GM12878 (cell line): ENCODE results near the gene DLK2. TPM values are rescaled to one million over a fixed set of nuclear protein-coding genes. Genes with fewer than 3 reads are reported as not detected.

ENCODE experiments used
- ATAC-seq: fragments of 200-7000 bp; cut with Tn5 transposase; 3 replicates; pipeline ENCODE4 v1.9.1; 2020; ENCODE audit warnings: mild to moderate bottlenecking, moderate library complexity
- BruUV-seq: library from RNA; stranded (reverse); fragments of 400-500 nt; replicated peaks from 2 replicates; lab custom pipeline; 2021; lab: Mats Ljungman, UMichigan
- CTCF ChIA-PET: fragments of 300-600 bp; sonication (Branson Sonifier 250); formaldehyde crosslinking; extraction: SDS; loops from one replicate; lab custom pipeline; 2021; ENCODE audit warnings: inconsistent platforms; lab: Yijun Ruan, JAX
- POLR2A ChIA-PET: fragments of 350-600 bp; formaldehyde crosslinking; extraction: SDS; loops from one replicate; lab custom pipeline; 2021; ENCODE audit warnings: inconsistent platforms; lab: Charles Lee
- RAD21 ChIA-PET: fragments of 300-600 bp; sonication (Branson Sonifier 250); formaldehyde crosslinking; loops from one replicate; lab custom pipeline; 2023; ENCODE audit warnings: antibody characterized with exemption; ENCODE audit not compliant: unreplicated experiment; lab: Charles Lee
- SMC1A ChIA-PET: fragments of 300-600 bp; sonication (Branson Sonifier 250); formaldehyde crosslinking; loops from one replicate; lab custom pipeline; 2023; ENCODE audit not compliant: unreplicated experiment, uncharacterized antibody; lab: Charles Lee
- DNase-seq: peaks from one replicate; pipeline ENCODE4 v3.0.0-alpha.2; 2011; ENCODE audit warnings: low read depth, low spot score
- FAIRE-seq: peaks from 3 replicates; lab custom pipeline; 2011; peaks lifted over from hg19 to GRCh38; lab: Jason Lieb, UNC
- H2AFZ ChIP-seq: 2 replicates; pipeline ENCODE4 v1.6.0; 2011; ENCODE audit warnings: low read depth, low read length, control low read depth; ENCODE audit not compliant: control insufficient read depth
- H3K27ac ChIP-seq: 2 replicates; pipeline ENCODE4 v1.5.1; 2011; ENCODE audit warnings: control low read depth; ENCODE audit not compliant: control insufficient read depth, insufficient read depth
- H3K27me3 ChIP-seq, 2 experiments: replicated peaks in 1 of 2; 2 replicates each; pipeline versions ENCODE4 v1.6.0 to v1.6.1; 2011; ENCODE audit warnings: low read length in 1 of 2; ENCODE audit not compliant: control insufficient read depth in 2 of 2, insufficient read depth in 2 of 2
- H3K36me3 ChIP-seq, 2 experiments: 2 replicates each; pipeline ENCODE4 v1.5.1; 2011; ENCODE audit warnings: low read length in 1 of 2; ENCODE audit not compliant: control insufficient read depth in 2 of 2, insufficient read depth in 2 of 2
- H3K4me1 ChIP-seq: 2 replicates; pipeline ENCODE4 v1.6.1; 2011; ENCODE audit warnings: mild to moderate bottlenecking, low read length, moderate library complexity, mixed read lengths; ENCODE audit not compliant: control insufficient read depth, insufficient read depth
- H3K4me2 ChIP-seq: 2 replicates; pipeline ENCODE4 v1.6.0; 2011; ENCODE audit warnings: control low read depth; ENCODE audit not compliant: control insufficient read depth, insufficient read depth
- H3K4me3 ChIP-seq: fragments of 200-600 bp; sonication (generic); 2 replicates; pipeline ENCODE4 v1.5.1; 2016
- H3K79me2 ChIP-seq: 2 replicates; pipeline ENCODE4 v1.6.0; 2011; ENCODE audit warnings: low read length; ENCODE audit not compliant: control insufficient read depth, insufficient read depth
- H3K9ac ChIP-seq: 2 replicates; pipeline ENCODE4 v1.8.0; 2011; ENCODE audit warnings: low read length, control low read depth, mixed read lengths; ENCODE audit not compliant: control insufficient read depth, insufficient read depth
- H3K9me3 ChIP-seq: replicated peaks from 3 replicates; pipeline ENCODE4 v1.5.1; 2011; ENCODE audit warnings: mild to moderate bottlenecking, low read length; ENCODE audit not compliant: control insufficient read depth, insufficient read depth
- H4K20me1 ChIP-seq: 2 replicates; pipeline ENCODE4 v1.6.0; 2011; ENCODE audit not compliant: control insufficient read depth, insufficient read depth
- DPF2 ChIP-seq: fragments of 450-650 bp; IDR thresholded peaks from 2 replicates; pipeline ENCODE4 v1.6.1; 2017; ENCODE audit warnings: mild to moderate bottlenecking
- IRF4 ChIP-seq: IDR thresholded peaks from 2 replicates; pipeline ENCODE4 v1.6.1; 2011; ENCODE audit warnings: low read depth, low read length
- NRF1 ChIP-seq: conservative IDR thresholded peaks from 2 replicates; pipeline ENCODE4 v1.6.1; 2011; ENCODE audit warnings: mild to moderate bottlenecking, low read depth, low read length, improper control_type of control experiment
- WGBS: methylation state at CpG from one replicate; pipeline ENCODE4 v1.1.6; 2016; ENCODE audit warnings: low lambda C conversion rate; ENCODE audit not compliant: insufficient replicate concordance, insufficient coverage; ENCODE audit errors: missing lambda C conversion rate; 5-methylcytosine and 5-hydroxymethylcytosine counted together
- in situ Hi-C: fragments of 300-500 bp; cut with MboI; formaldehyde crosslinking; loops from 9 replicates; pipeline ENCODE4 v1.14.3; 2018; ENCODE audit warnings: mixed read lengths
- intact Hi-C: fragments of 100-400 bp; cut with micrococcal nuclease; formaldehyde crosslinking; loops from one replicate; pipeline ENCODE4 v1.14.2; 2022; ENCODE audit not compliant: unreplicated experiment
- polyA plus RNA-seq, 11 experiments: library from polyadenylated mRNA; depleted of rRNA in 4 of 11; unstranded in 6 of 11; stranded (reverse) in 5 of 11; fragments of >200 nt; fragmentation: Nextera tagmentation in 4 of 11; fragmentation: Illumina TruSeq in 1 of 11; extraction: Ambion mirVana in 4 of 11; extraction: Trizol in 1 of 11; gene quantifications; 1 replicate in 1 of 11; 2 replicates in 10 of 11; pipeline versions ENCODE4 v1.2.1 to v1.2.3, GENCODE V29; 2011 to 2016; ENCODE audit warnings: inconsistent platforms in 2 of 11, missing spikeins in 2 of 11, low read depth in 1 of 11
- total RNA-seq, 4 experiments: library from RNA; depleted of rRNA in 3 of 4; stranded (reverse); fragments of >200 nt in 3 of 4; fragmentation: Illumina TruSeq in 1 of 4; extraction: Trizol in 1 of 4; gene quantifications; 2 replicates each; pipeline versions ENCODE4 v1.2.1 to v1.2.3, GENCODE V29; 2013 to 2021
- TF ChIP-seq, protein P1 (sequence below): IDR thresholded peaks from 2 replicates; pipeline ENCODE4 v1.6.1; 2012; ENCODE audit warnings: low read length, inconsistent platforms
- TF ChIP-seq, protein P2 (sequence below): fragments of 450-650 bp; IDR thresholded peaks from 2 replicates; pipeline ENCODE4 v1.6.1; 2016; ENCODE audit warnings: mild to moderate bottlenecking

The DLK2 gene
- total and polyA plus RNA-seq, 10 of the 15 experiments (the other 5 are each of a cell fraction or from before 2014, with no cell fraction given): 0.03 to 0.55 (median 0.38) TPM; not detected in 4

DNA sequence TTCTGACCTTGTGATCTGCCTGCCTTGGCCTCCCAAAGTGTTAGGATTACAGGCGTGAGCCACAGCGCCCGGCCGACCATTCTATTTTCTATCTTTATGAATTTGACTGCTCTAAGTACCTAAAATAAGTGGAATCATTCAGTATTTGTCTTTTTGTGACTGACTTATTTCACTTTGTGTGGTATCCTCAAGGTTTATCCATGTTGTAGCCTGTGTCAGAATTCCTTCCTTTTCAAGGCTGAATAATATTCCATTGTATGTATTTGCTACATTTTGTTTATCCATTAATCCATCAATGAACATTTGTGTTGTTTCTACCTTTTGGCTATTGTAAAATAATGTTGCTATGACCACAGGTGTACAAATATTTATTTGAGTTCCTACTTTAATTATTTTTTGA is 17.2 kb upstream of the DLK2 start:
- ATAC-seq (no peak), DNase-seq (no peak), FAIRE-seq (no peak)
- TF ChIP-seq, protein P1, sequence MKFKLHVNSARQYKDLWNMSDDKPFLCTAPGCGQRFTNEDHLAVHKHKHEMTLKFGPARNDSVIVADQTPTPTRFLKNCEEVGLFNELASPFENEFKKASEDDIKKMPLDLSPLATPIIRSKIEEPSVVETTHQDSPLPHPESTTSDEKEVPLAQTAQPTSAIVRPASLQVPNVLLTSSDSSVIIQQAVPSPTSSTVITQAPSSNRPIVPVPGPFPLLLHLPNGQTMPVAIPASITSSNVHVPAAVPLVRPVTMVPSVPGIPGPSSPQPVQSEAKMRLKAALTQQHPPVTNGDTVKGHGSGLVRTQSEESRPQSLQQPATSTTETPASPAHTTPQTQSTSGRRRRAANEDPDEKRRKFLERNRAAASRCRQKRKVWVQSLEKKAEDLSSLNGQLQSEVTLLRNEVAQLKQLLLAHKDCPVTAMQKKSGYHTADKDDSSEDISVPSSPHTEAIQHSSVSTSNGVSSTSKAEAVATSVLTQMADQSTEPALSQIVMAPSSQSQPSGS: no peak
- TF ChIP-seq IRF4 (no peak), DPF2 (no peak), NRF1 (no peak)
- TF ChIP-seq, protein P2, sequence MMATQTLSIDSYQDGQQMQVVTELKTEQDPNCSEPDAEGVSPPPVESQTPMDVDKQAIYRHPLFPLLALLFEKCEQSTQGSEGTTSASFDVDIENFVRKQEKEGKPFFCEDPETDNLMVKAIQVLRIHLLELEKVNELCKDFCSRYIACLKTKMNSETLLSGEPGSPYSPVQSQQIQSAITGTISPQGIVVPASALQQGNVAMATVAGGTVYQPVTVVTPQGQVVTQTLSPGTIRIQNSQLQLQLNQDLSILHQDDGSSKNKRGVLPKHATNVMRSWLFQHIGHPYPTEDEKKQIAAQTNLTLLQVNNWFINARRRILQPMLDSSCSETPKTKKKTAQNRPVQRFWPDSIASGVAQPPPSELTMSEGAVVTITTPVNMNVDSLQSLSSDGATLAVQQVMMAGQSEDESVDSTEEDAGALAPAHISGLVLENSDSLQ: no peak
- no peaks in the 10 kb centered on the region for H3K36me3 ChIP-seq
- no peaks in the 10 kb centered on the region for H3K9me3 ChIP-seq
- no peak overlapping the region for H3K4me2 ChIP-seq
- no peak overlapping the region for H2AFZ ChIP-seq
- WGBS: 74% methylated on average over 4 of the region's 4 CpGs
- no peak overlapping the region for H3K4me3 ChIP-seq
- ChIA-PET SMC1A (no interaction called here), RAD21 (no interaction called here), CTCF (interaction anchor here (0.6 to 0.9 kb wide), 2 partner anchors 12 to 16 kb away, joined by 3 to 4 read pairs; no protein-coding TSS in a partner anchor), POLR2A (interaction anchor here (0.6 kb wide), 1 partner anchor 382 kb away, joined by 4 read pairs; no protein-coding TSS in a partner anchor)
- no peaks in the 10 kb centered on the region for H3K79me2 ChIP-seq
- H3K9ac ChIP-seq: no peak overlapping the region
- no peaks in the 10 kb centered on the region for H3K4me1 ChIP-seq
- BruUV-seq: no TSS peak
- H3K27me3 ChIP-seq: peaks cover 0 to 2% of the 10 kb centered on the region in 2 experiments; a peak in 1 of 4 replicates
- H4K20me1 ChIP-seq: no peaks in the 10 kb centered on the region
- in situ Hi-C loops: no loop called here
- no peak overlapping the region for H3K27ac ChIP-seq
- intact Hi-C loops: no loop called here
